KMS-11 (cell line): Measurements from ENCODE around the gene TOP3A.

Experiments used
- H2AFZ ChIP-seq: fragments of 200-600 bp; sonication (generic); 2 replicates; pipeline ENCODE4 v1.6.1; 2016; ENCODE audit warnings: antibody characterized with exemption, mixed run types, low read depth
- H3K27ac ChIP-seq: fragments of 200-600 bp; sonication (generic); 2 replicates; pipeline ENCODE4 v1.6.1; 2016; ENCODE audit warnings: mild to moderate bottlenecking, mixed run types
- H3K27me3 ChIP-seq: fragments of 200-600 bp; sonication (generic); 2 replicates; pipeline ENCODE4 v1.6.1; 2017; ENCODE audit warnings: mild to moderate bottlenecking, low read depth, mixed run types, moderate library complexity; ENCODE audit not compliant: insufficient read depth
- H3K36me3 ChIP-seq: fragments of 200-600 bp; sonication (generic); 2 replicates; pipeline ENCODE4 v1.6.1; 2017; ENCODE audit warnings: mild to moderate bottlenecking, mixed run types; ENCODE audit not compliant: insufficient read depth
- H3K4me1 ChIP-seq: fragments of 200-600 bp; sonication (generic); 2 replicates; pipeline ENCODE4 v1.6.1; 2016; ENCODE audit warnings: mild to moderate bottlenecking, low read depth, mixed run types; ENCODE audit not compliant: poor library complexity, severe bottlenecking
- H3K4me2 ChIP-seq: fragments of 200-600 bp; sonication (generic); 2 replicates; pipeline ENCODE4 v1.7.0; 2016; ENCODE audit warnings: mild to moderate bottlenecking, mixed run types
- H3K4me3 ChIP-seq: fragments of 200-600 bp; sonication (generic); IDR thresholded peaks from 2 replicates; pipeline ENCODE4 v1.6.1; 2017; ENCODE audit warnings: low read depth, low read length, mixed read lengths; ENCODE audit not compliant: insufficient read depth
- H3K79me2 ChIP-seq: fragments of 200-600 bp; sonication (generic); 2 replicates; pipeline ENCODE4 v1.6.1; 2016; ENCODE audit warnings: low read depth, mixed run types; ENCODE audit not compliant: insufficient read depth
- H3K9ac ChIP-seq: fragments of 200-600 bp; sonication (generic); 2 replicates; pipeline ENCODE4 v1.6.1; 2016; ENCODE audit warnings: mild to moderate bottlenecking, mixed run types
- H4K20me1 ChIP-seq: fragments of 200-600 bp; sonication (generic); 2 replicates; pipeline ENCODE4 v1.6.1; 2016; ENCODE audit warnings: mild to moderate bottlenecking, mixed run types; ENCODE audit not compliant: insufficient read depth
- TF ChIP-seq, protein P1 (sequence below): fragments of 200-600 bp; sonication (generic); conservative IDR thresholded peaks from 2 replicates; pipeline ENCODE4 v1.6.1; 2017; ENCODE audit warnings: low read depth, mild to moderate bottlenecking, antibody characterized with exemption, low read length, moderate library complexity, mixed read lengths

The TOP3A gene

GRCh38 chr17:18245038-18245776 lies 69.6 kb downstream of the TOP3A start:
- TF ChIP-seq, protein P1, sequence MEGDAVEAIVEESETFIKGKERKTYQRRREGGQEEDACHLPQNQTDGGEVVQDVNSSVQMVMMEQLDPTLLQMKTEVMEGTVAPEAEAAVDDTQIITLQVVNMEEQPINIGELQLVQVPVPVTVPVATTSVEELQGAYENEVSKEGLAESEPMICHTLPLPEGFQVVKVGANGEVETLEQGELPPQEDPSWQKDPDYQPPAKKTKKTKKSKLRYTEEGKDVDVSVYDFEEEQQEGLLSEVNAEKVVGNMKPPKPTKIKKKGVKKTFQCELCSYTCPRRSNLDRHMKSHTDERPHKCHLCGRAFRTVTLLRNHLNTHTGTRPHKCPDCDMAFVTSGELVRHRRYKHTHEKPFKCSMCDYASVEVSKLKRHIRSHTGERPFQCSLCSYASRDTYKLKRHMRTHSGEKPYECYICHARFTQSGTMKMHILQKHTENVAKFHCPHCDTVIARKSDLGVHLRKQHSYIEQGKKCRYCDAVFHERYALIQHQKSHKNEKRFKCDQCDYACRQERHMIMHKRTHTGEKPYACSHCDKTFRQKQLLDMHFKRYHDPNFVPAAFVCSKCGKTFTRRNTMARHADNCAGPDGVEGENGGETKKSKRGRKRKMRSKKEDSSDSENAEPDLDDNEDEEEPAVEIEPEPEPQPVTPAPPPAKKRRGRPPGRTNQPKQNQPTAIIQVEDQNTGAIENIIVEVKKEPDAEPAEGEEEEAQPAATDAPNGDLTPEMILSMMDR, result no peak
- Histone ChIP-seq H3K4me3 (no peak overlapping the region), H4K20me1 (no peaks in the 10 kb centered on the region), H3K4me1 (no peaks in the 10 kb centered on the region), H3K36me3 (no peaks in the 10 kb centered on the region), H3K79me2 (no peaks in the 10 kb centered on the region), H3K27me3 (no peaks in the 10 kb centered on the region), H3K9ac (no peak overlapping the region), H2AFZ (no peak overlapping the region), H3K4me2 (no peak overlapping the region), H3K27ac (no peak overlapping the region)

GRCh38 chr17:18241229-18241871 lies 73.4 kb downstream of the TOP3A start:
- H3K27ac ChIP-seq, result no peak overlapping the region
- no peaks in the 10 kb centered on the region for H3K36me3 ChIP-seq
- no peak overlapping the region for H3K4me2 ChIP-seq
- H3K9ac ChIP-seq, result no peak overlapping the region
- H3K79me2 ChIP-seq, result no peaks in the 10 kb centered on the region
- TF ChIP-seq, protein P1, result no peak
- H2AFZ ChIP-seq, result no peak overlapping the region
- no peaks in the 10 kb centered on the region for H4K20me1 ChIP-seq
- no peaks in the 10 kb centered on the region for H3K4me1 ChIP-seq
- no peaks in the 10 kb centered on the region for H3K27me3 ChIP-seq
- no peak overlapping the region for H3K4me3 ChIP-seq

- H3K4me3 ChIP-seq, result no peak overlapping the region
- no peak overlapping the region for H3K9ac ChIP-seq
- H3K36me3 ChIP-seq, result no peaks in the 10 kb centered on the region
- no peaks in the 10 kb centered on the region for H3K4me1 ChIP-seq
- H2AFZ ChIP-seq, result no peak overlapping the region
- no peaks in the 10 kb centered on the region for H4K20me1 ChIP-seq
- H3K27ac ChIP-seq, result no peak overlapping the region
- TF ChIP-seq, protein P1, result no peak
- no peak overlapping the region for H3K4me2 ChIP-seq
- no peaks in the 10 kb centered on the region for H3K27me3 ChIP-seq
- H3K79me2 ChIP-seq, result no peaks in the 10 kb centered on the region
Observed at GRCh38 chr17:18240449-18240848, 74.3 kb downstream of the TOP3A start.

GRCh38 chr17:18238299-18238698 lies 76.5 kb downstream of the TOP3A start:
- H2AFZ ChIP-seq, result no peak overlapping the region
- H3K9ac ChIP-seq, result no peak overlapping the region
- TF ChIP-seq, protein P1, result no peak
- no peak overlapping the region for H3K4me2 ChIP-seq
- no peaks in the 10 kb centered on the region for H4K20me1 ChIP-seq
- no peaks in the 10 kb centered on the region for H3K36me3 ChIP-seq
- no peaks in the 10 kb centered on the region for H3K27me3 ChIP-seq
- no peaks in the 10 kb centered on the region for H3K4me1 ChIP-seq
- H3K79me2 ChIP-seq, result no peaks in the 10 kb centered on the region
- no peak overlapping the region for H3K4me3 ChIP-seq
- H3K27ac ChIP-seq, result no peak overlapping the region
